HepG2 (cell line): ENCODE measurements around the gene CHRNB1. TPM values are rescaled to one million over a fixed set of nuclear protein-coding genes. Genes with fewer than 3 reads are reported as not detected.

Experiments
- ATF4 ChIP-seq, 2 experiments: fragments of 450-650 bp in 1 of 2; sonication (generic) in 1 of 2; formaldehyde crosslinking; IDR thresholded peaks; 2 replicates each; pipeline versions ENCODE4 v1.5.0 to v1.8.0; 2020 to 2022; ENCODE audit warnings: mild to moderate bottlenecking in 1 of 2, missing genetic modification reagents in 1 of 2
- BCL3 ChIP-seq: sonication (generic); formaldehyde crosslinking; IDR thresholded peaks from 2 replicates; pipeline ENCODE4 v1.5.1; 2020; ENCODE audit warnings: mild to moderate bottlenecking, missing genetic modification reagents, moderate library complexity
- GMEB2 ChIP-seq: IDR thresholded peaks from 2 replicates; pipeline ENCODE4 v1.6.1; 2016; ENCODE audit warnings: missing biosample characterization, missing genetic modification reagents, low read depth
- HIVEP1 ChIP-seq: sonication (generic); formaldehyde crosslinking; IDR thresholded peaks from 2 replicates; pipeline ENCODE4 v1.4.0; 2020; ENCODE audit warnings: mild to moderate bottlenecking, missing genetic modification reagents
- IKZF4 ChIP-seq: sonication (generic); formaldehyde crosslinking; IDR thresholded peaks from 2 replicates; pipeline ENCODE4 v1.5.1; 2020; ENCODE audit warnings: borderline replicate concordance, mild to moderate bottlenecking, low read depth, missing genetic modification reagents; ENCODE audit errors: not compliant biosample characterization
- KMT2B ChIP-seq: IDR thresholded peaks from 2 replicates; pipeline ENCODE4 v1.6.1; 2016; ENCODE audit warnings: missing genetic modification reagents, missing compliant biosample characterization
- MAFK ChIP-seq, 2 experiments: IDR thresholded peaks in 1 of 2; conservative IDR thresholded peaks in 1 of 2; 2 replicates each; pipeline ENCODE4 v1.6.1; 2011; ENCODE audit warnings: improper control_type of control experiment in 2 of 2, low read length in 2 of 2
- PHF21A ChIP-seq: sonication (generic); formaldehyde crosslinking; IDR thresholded peaks from 2 replicates; pipeline ENCODE4 v1.5.0; 2020; ENCODE audit warnings: mild to moderate bottlenecking, missing genetic modification reagents
- RARA ChIP-seq: IDR thresholded peaks from 2 replicates; pipeline ENCODE4 v1.6.1; 2016; ENCODE audit warnings: missing genetic modification reagents, missing compliant biosample characterization
- SRY ChIP-seq: sonication (generic); formaldehyde crosslinking; IDR thresholded peaks from 2 replicates; pipeline ENCODE4 v1.8.0; 2022; ENCODE audit warnings: mild to moderate bottlenecking, missing genetic modification reagents
- TCF7L2 ChIP-seq: IDR thresholded peaks from 2 replicates; pipeline ENCODE4 v1.6.1; 2011; ENCODE audit warnings: mild to moderate bottlenecking, low read depth, low read length, moderate library complexity
- THRA ChIP-seq: sonication (generic); formaldehyde crosslinking; IDR thresholded peaks from 2 replicates; pipeline ENCODE4 v1.4.0; 2020; ENCODE audit warnings: missing genetic modification reagents, borderline replicate concordance
- TP53 ChIP-seq: sonication (generic); formaldehyde crosslinking; conservative IDR thresholded peaks from 2 replicates; pipeline ENCODE4 v1.4.0; 2020; ENCODE audit warnings: missing genetic modification reagents
- ZBTB33 ChIP-seq: sonication (generic); formaldehyde crosslinking; IDR thresholded peaks from 2 replicates; pipeline ENCODE4 v1.4.0; 2020; ENCODE audit warnings: missing genetic modification reagents
- ZFYVE20 ChIP-seq: sonication (generic); formaldehyde crosslinking; IDR thresholded peaks from 2 replicates; pipeline ENCODE4 v1.8.0; 2023; ENCODE audit warnings: low read depth, mild to moderate bottlenecking, moderate library complexity, missing genetic modification reagents, borderline replicate concordance
- ZNF232 ChIP-seq: sonication (generic); formaldehyde crosslinking; IDR thresholded peaks from 2 replicates; pipeline ENCODE4 v1.4.0; 2020; ENCODE audit warnings: missing genetic modification reagents, borderline replicate concordance
- ZNF33B ChIP-seq: sonication (generic); formaldehyde crosslinking; IDR thresholded peaks from 2 replicates; pipeline ENCODE4 v1.5.1; 2020; ENCODE audit warnings: mild to moderate bottlenecking, missing genetic modification reagents
- ZNF564 ChIP-seq: sonication (generic); formaldehyde crosslinking; IDR thresholded peaks from 2 replicates; pipeline ENCODE4 v1.8.1; 2023; ENCODE audit warnings: mild to moderate bottlenecking, missing genetic modification reagents
- ZNF704 ChIP-seq: sonication (generic); formaldehyde crosslinking; IDR thresholded peaks from 2 replicates; pipeline ENCODE4 v1.8.1; 2023; ENCODE audit warnings: mild to moderate bottlenecking, inconsistent platforms, moderate library complexity, missing genetic modification reagents, borderline replicate concordance
- polyA plus RNA-seq, 8 experiments: library from polyadenylated mRNA; depleted of rRNA in 3 of 8; stranded (reverse) in 7 of 8; unstranded in 1 of 8; fragments of >200 nt; fragmentation: Illumina TruSeq in 4 of 8; extraction: Trizol in 4 of 8; gene quantifications; 2 replicates each; pipeline versions ENCODE4 v1.2.1 to v1.2.3, GENCODE V29; 2011 to 2016; ENCODE audit warnings: low read depth in 4 of 8, missing spikeins in 1 of 8, mixed read lengths in 1 of 8; ENCODE audit not compliant: insufficient read depth in 1 of 8
- total RNA-seq, 5 experiments: library from RNA; depleted of rRNA; stranded (reverse); fragments of >200 nt; fragmentation: Illumina TruSeq; extraction: Trizol; gene quantifications; 2 replicates each; pipeline ENCODE4 v1.2.3, GENCODE V29; 2016; ENCODE audit warnings: low read depth in 1 of 5

CHRNB1 gene
- total and polyA plus RNA-seq, 2 of the 13 experiments (the other 11 are each of a cell fraction or from before 2014, with no cell fraction given), result 5.4 to 33.7 TPM

- no peak; the same call in 1 of the 2 replicates for TF ChIP-seq KMT2B (CRISPR knock-in tag)
- TF ChIP-seq ZNF232 (CRISPR knock-in tag), result no peak
- TF ChIP-seq HIVEP1 (CRISPR knock-in tag), result peak; percentile 24; the same call in 1 of the 2 replicates
- TF ChIP-seq BCL3 (CRISPR knock-in tag), result no peak
- peak; percentile 28 for TF ChIP-seq IKZF4
- TF ChIP-seq ZNF564, result no peak
- TF ChIP-seq SRY (CRISPR knock-in tag), result no peak
- TF ChIP-seq MAFK (conservative IDR thresholded peaks at IDR 0.05 in 1 of 2, IDR thresholded peaks at IDR 0.05 in 1 of 2; ENCODE audit: low read length in 2 of 2), result peak in 1 of 2 experiments; percentile 37; a peak in 2 of 4 replicates
- no peak for TF ChIP-seq TP53 (CRISPR knock-in tag)
- TF ChIP-seq TCF7L2, result no peak
- TF ChIP-seq PHF21A, result 0 out of 2 replicates have a peak, but pooled peaks have one; percentile 10
- peak; percentile 43; the same call in 1 of the 2 replicates for TF ChIP-seq THRA (CRISPR knock-in tag)
- no peak for TF ChIP-seq RARA (CRISPR knock-in tag)
- no peak for TF ChIP-seq GMEB2 (CRISPR knock-in tag)
- TF ChIP-seq ZNF704 (CRISPR knock-in tag), result no peak
- TF ChIP-seq ZBTB33, result no peak
- TF ChIP-seq ZFYVE20 (CRISPR knock-in tag), result no peak; the same call in 1 of the 2 replicates
- TF ChIP-seq ZNF33B (CRISPR knock-in tag), result no peak
- TF ChIP-seq ATF4 (CRISPR knock-in tag; IDR thresholded peaks at IDR 0.05), result no peak
Observed at GRCh38 chr17:7483255-7484066, 38.6 kb downstream of the CHRNB1 start (continued).
